ENCODE results near the gene A2M.

Gene A2M

GRCh38 chr12:9124383-9125031, 8.8 kb upstream of the A2M start:
- ChIA-PET POLR2A (no interaction called here), CTCF (interaction anchor here (0.7 to 0.9 kb wide), 2 partner anchors 11 to 61 kb away, joined by 3 read pairs; no protein-coding TSS in a partner anchor)
- no peaks in the 10 kb centered on the region for H3K9me3 ChIP-seq (ENCODE audit: control insufficient read depth, insufficient read depth, low read depth, low read length)
- H3K4me3 ChIP-seq (ENCODE audit: low read depth, low read length): no peak overlapping the region
- no peaks in the 10 kb centered on the region for H3K36me3 ChIP-seq (ENCODE audit: control insufficient read depth in 2 of 2, insufficient read depth in 1 of 2, low read length in 2 of 2)
- no peak overlapping the region for H3K27ac ChIP-seq (ENCODE audit: extremely low read depth, low read depth, low read length)
- no peaks in the 10 kb centered on the region for H3K4me1 ChIP-seq (ENCODE audit: control insufficient read depth, insufficient read depth, low read length)
- TF ChIP-seq CTCF (tag by site-specific recombination; IDR thresholded peaks at IDR 0.05) (no peak), HOXA7 (CRISPR knock-in tag; IDR thresholded peaks at IDR 0.05; ENCODE audit: borderline replicate concordance) (no peak), ZBTB11 (tag by site-specific recombination; conservative IDR thresholded peaks at IDR 0.05; ENCODE audit: low read depth) (no peak), ZNF580 (tag by site-specific recombination; IDR thresholded peaks at IDR 0.05) (no peak), ZNF624 (tag by site-specific recombination; IDR thresholded peaks at IDR 0.05) (no peak), ZNF645 (tag by site-specific recombination; IDR thresholded peaks at IDR 0.05) (no peak), ZNF423 (tag by site-specific recombination; IDR thresholded peaks at IDR 0.05) (no peak), ELK4 (IDR thresholded peaks at IDR 0.05; ENCODE audit: borderline replicate concordance, low read depth, low read length) (no peak), ZSCAN23 (tag by site-specific recombination; IDR thresholded peaks at IDR 0.05) (no peak), SP2 (tag by site-specific recombination; IDR thresholded peaks at IDR 0.05) (no peak), ZBTB20 (tag by site-specific recombination; IDR thresholded peaks at IDR 0.05) (no peak), SALL2 (tag by site-specific recombination; IDR thresholded peaks at IDR 0.05; ENCODE audit: borderline replicate concordance) (no peak), ZNF148 (tag by site-specific recombination; IDR thresholded peaks at IDR 0.05; ENCODE audit: borderline replicate concordance) (no peak)

Data from HEK293 (cell line).